Measurements from ENCODE around the gene TXNRD2. TPM values are rescaled to one million over a fixed set of nuclear protein-coding genes. Genes with fewer than 3 reads are reported as not detected.

Gene TXNRD2
- total RNA-seq, 4 donors from 2014 or later, result 8.4 to 33.2 (median 15.7) TPM

DNA sequence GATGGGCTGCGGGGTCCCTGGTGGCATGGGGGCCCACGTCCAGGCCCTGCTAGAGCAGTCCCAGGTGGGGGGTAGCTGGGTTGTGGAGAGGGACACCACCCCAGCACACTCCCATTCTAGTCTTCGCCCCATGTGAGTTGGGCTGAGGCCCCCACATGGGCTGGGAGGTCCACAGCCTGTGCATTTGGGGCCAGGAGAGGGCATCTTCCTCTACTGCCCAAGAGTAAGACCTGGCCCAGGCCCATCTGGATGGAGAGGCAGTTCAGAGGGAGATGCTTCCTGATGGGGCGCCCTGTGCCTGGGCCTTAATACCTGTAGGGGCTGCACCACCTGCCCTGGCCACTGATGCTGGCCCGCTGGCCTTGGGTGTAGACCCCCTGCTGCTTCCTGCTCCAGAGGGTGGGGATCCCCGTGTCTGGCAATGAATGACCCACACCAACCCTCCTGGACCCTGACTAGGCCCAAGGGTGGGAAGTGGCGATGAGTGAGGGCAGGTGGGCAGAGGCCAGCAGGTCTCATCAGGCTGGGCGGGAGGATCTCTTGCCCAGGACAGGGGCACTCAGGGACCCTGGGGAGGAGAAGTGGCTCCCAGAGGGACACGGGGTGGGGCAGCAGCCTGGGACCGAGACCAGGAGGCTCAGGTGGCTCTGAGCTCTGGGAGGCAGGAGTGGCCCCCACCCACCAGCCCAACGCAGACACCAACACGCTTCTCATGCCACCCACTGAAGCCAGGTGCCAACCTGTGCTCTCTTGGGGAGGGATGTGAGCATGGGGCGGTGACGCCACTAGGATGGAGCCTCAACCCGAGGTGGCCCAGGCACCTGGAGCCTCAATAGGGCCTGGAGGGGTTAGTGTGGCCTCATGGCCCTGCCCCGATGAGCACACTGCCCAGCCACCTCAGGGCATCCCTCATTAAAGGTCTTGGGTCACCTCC is 69.5 kb downstream of the TXNRD2 start:
- TF ChIP-seq EP300 (IDR thresholded peaks at IDR 0.05) (no peak), POLR2AphosphoS5 (IDR thresholded peaks at IDR 0.05) (no peak), POLR2A (IDR thresholded peaks at IDR 0.05) (no peak)
- TF ChIP-seq, protein P1, sequence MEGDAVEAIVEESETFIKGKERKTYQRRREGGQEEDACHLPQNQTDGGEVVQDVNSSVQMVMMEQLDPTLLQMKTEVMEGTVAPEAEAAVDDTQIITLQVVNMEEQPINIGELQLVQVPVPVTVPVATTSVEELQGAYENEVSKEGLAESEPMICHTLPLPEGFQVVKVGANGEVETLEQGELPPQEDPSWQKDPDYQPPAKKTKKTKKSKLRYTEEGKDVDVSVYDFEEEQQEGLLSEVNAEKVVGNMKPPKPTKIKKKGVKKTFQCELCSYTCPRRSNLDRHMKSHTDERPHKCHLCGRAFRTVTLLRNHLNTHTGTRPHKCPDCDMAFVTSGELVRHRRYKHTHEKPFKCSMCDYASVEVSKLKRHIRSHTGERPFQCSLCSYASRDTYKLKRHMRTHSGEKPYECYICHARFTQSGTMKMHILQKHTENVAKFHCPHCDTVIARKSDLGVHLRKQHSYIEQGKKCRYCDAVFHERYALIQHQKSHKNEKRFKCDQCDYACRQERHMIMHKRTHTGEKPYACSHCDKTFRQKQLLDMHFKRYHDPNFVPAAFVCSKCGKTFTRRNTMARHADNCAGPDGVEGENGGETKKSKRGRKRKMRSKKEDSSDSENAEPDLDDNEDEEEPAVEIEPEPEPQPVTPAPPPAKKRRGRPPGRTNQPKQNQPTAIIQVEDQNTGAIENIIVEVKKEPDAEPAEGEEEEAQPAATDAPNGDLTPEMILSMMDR (IDR thresholded peaks at IDR 0.05), result no peak
- H3K4me3 ChIP-seq, result no peak overlapping the region
- DNase-seq (ENCODE audit: low spot score in 2 of 2), result peak; percentile 60 to 76
- H3K36me3 ChIP-seq, result no peaks in the 10 kb centered on the region
- H3K27ac ChIP-seq, result no peak overlapping the region
- peaks cover 55% of the 10 kb centered on the region for H3K4me1 ChIP-seq
- 96% methylated on average over 8 of the region's 16 CpGs for WGBS
- no peaks in the 10 kb centered on the region for H3K9me3 ChIP-seq
- no peaks in the 10 kb centered on the region for H3K27me3 ChIP-seq

DNA sequence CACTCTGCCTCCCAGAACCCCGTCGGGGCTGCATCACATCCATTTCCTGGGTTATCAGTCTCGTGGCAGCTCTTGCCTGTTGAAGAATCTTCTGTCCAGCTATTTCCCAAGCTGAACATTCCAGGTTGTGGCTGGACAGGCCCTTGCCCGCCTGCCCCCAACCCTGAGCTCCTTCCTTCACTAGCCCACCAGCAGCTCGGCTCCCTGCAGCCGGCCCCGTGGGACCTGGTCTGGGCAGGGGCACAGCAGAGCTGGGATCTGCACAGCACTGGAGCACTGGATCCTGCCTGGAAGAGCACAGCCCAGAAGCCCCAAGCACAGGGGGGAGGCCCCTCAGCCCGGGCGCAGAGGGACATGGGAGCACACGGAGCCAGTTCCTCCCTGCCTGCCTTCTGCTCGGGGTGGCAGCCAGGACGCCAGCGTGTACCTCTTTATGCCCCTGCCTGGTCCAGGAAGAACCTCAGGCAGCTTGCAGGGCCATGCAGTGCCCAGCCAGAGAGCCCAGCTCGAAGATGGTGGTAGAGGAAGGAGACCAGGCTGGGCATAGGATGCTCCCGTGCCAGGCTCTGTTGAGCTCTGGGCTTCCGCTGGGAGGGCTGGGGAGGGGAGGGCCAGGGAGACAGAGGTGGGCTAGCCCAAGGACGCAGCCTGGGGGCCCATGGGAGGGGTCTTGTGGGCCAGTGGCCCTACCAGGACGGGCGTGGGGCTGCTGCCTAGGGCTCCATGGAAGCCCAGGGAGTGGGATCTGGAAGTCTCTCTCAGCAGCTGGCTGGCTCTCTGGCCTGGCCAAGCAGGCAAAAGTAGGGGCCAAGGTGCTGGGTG is 70.4 kb downstream of the TXNRD2 start:
- Histone ChIP-seq H3K4me3 (no peak overlapping the region), H3K27me3 (no peaks in the 10 kb centered on the region), H3K4me1 (peaks cover 55% of the 10 kb centered on the region), H3K36me3 (no peaks in the 10 kb centered on the region), H3K27ac (no peak overlapping the region), H3K9me3 (no peaks in the 10 kb centered on the region)
- 80% methylated on average over 2 of the region's 19 CpGs for WGBS
- DNase-seq (ENCODE audit: low spot score in 2 of 2), result peak in 1 of 2 donors; percentile 60
- TF ChIP-seq, protein P1 (IDR thresholded peaks at IDR 0.05), result no peak
- TF ChIP-seq POLR2AphosphoS5 (IDR thresholded peaks at IDR 0.05) (no peak), EP300 (IDR thresholded peaks at IDR 0.05) (no peak), POLR2A (IDR thresholded peaks at IDR 0.05) (no peak)

DNA sequence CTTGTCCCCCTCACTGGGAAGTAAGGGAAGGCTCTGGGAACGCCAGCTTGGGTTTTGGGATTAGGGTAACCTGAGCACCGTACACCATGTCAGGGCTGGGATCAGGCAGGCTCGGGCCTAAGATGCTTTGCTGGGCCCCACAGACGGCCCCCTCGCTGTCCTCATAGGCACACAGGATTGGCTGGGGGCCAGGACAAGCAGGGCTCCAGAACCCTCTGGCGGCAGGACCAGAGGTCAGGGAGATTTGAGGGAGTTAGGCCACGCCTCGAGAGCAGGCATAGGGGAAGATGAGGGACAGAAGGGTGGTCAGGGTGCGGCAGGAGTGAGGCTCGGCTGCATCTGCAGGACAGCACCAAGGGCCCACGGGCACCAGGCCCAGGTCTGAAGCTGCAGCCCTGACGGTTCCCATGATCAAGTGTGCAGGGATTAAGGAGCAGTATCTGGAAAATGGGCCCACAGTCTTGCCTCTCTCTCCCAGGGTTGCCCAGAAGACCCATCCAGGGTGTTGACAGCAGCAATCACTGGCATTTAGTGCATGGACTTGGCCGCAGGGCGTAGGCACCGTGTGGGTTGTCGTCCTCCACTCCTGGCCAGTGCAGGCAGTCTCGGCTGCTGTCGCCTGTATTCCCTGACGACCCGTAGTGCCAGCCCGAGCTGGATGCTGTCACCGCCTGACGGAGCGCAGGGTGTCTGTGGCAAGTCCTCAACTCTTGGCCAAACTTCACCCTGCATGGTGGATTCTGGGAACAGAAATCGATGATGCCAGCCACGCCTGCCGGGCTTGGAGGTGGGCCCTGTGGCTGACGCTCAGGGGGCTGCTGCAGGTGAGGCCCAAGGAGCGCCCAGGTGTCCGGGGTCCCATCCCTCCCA is 71.2 kb downstream of the TXNRD2 start:
- TF ChIP-seq POLR2AphosphoS5 (IDR thresholded peaks at IDR 0.05), result no peak
- TF ChIP-seq POLR2A (IDR thresholded peaks at IDR 0.05), result no peak
- TF ChIP-seq, protein P1 (IDR thresholded peaks at IDR 0.05), result no peak
- TF ChIP-seq EP300 (IDR thresholded peaks at IDR 0.05), result no peak
- DNase-seq (ENCODE audit: low spot score in 2 of 2), result peak; percentile 54 to 69
- Histone ChIP-seq H3K4me3 (no peak overlapping the region), H3K27ac (no peak overlapping the region), H3K9me3 (no peaks in the 10 kb centered on the region), H3K27me3 (no peaks in the 10 kb centered on the region), H3K36me3 (no peaks in the 10 kb centered on the region), H3K4me1 (peaks cover 47% of the 10 kb centered on the region)
- WGBS, result 84% methylated on average over 20 of the region's 30 CpGs

DNA sequence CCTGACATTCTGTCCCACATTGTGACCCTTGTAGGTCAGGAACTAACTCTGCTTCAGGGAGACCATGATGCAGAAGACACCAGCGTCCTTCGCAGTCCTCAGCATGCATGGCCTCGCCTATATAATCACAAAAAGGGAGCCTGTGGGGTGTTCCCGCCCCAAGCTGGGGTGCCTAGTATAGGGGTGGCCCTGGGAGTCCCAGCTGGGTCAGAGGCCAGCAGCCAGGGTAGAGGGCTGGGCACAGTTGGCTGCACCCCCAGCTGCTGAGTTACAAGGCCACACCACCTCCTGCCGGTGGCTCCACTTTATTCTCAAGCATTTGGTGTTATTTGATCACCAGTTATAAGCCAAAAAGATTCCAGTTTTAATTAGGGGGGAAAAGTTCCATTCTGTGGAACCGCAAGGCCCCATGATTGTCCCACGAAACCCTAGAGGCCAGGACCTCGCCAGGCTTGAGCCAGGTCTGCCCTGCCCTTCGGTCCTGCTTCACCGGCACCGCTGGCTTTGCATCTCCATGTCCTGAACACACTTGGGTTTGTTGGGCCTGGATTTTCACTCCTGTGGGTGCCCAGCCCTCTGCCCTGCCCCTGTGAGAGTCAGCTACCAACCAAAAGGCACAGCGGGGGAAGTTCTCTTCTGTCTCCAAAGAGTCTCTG is 72.0 kb downstream of the TXNRD2 start:
- H3K27ac ChIP-seq, result no peak overlapping the region
- H3K27me3 ChIP-seq, result no peaks in the 10 kb centered on the region
- H3K4me1 ChIP-seq, result peaks cover 39% of the 10 kb centered on the region
- no peaks in the 10 kb centered on the region for H3K36me3 ChIP-seq
- DNase-seq (ENCODE audit: low spot score in 2 of 2), result peak; percentile 43 to 65
- no peak overlapping the region for H3K4me3 ChIP-seq
- 98% methylated on average over 7 of the region's 12 CpGs for WGBS
- no peaks in the 10 kb centered on the region for H3K9me3 ChIP-seq
- no peak for TF ChIP-seq EP300 (IDR thresholded peaks at IDR 0.05)
- no peak for TF ChIP-seq POLR2A (IDR thresholded peaks at IDR 0.05)
- no peak for TF ChIP-seq POLR2AphosphoS5 (IDR thresholded peaks at IDR 0.05)
